T-helper 2 cell (primary cell): ENCODE measurements around the gene SNED1.

Experiments used
- DNase-seq, 5 experiments: peaks; one replicate each; pipeline versions ENCODE4 v3.0.0 to v3.0.0-alpha.2; 2012 to 2022

The SNED1 gene

GRCh38 chr2:241068942-241069810 lies 70.8 kb downstream of the SNED1 start:
- DNase-seq: no peak

- DNase-seq: no peak
These were observed 71.4 kb downstream of the SNED1 start for GRCh38 chr2:241069821-241070281.

GRCh38 chr2:241070361-241070760 lies 71.9 kb downstream of the SNED1 start:
- no peak for DNase-seq

- DNase-seq: no peak
These were observed 72.6 kb downstream of the SNED1 start for GRCh38 chr2:241070811-241071676.

GRCh38 chr2:241071677-241072111 lies 73.3 kb downstream of the SNED1 start:
- no peak for DNase-seq

- no peak for DNase-seq
These were observed 73.7 kb downstream of the SNED1 start for GRCh38 chr2:241072151-241072550.

- no peak for DNase-seq
These were observed 74.2 kb downstream of the SNED1 start for GRCh38 chr2:241072553-241073165.

- no peak for DNase-seq
These were observed 75.0 kb downstream of the SNED1 start for GRCh38 chr2:241073166-241074064.

- DNase-seq: no peak
These were observed 75.8 kb downstream of the SNED1 start for GRCh38 chr2:241074065-241074818.

- no peak for DNase-seq
These were observed 76.6 kb downstream of the SNED1 start for GRCh38 chr2:241074901-241075540.

- DNase-seq: no peak
These were observed 82.2 kb downstream of the SNED1 start for GRCh38 chr2:241080405-241081189.

GRCh38 chr2:241081190-241081642 lies 82.8 kb downstream of the SNED1 start:
- DNase-seq: no peak

- no peak for DNase-seq
These were observed 83.4 kb downstream of the SNED1 start for GRCh38 chr2:241081643-241082340.

- no peak for DNase-seq
These were observed 84.1 kb downstream of the SNED1 start for GRCh38 chr2:241082341-241083090.

- DNase-seq: no peak
These were observed 84.6 kb downstream of the SNED1 start for GRCh38 chr2:241083091-241083415.

GRCh38 chr2:241084856-241085444 lies 86.5 kb downstream of the SNED1 start:
- DNase-seq: no peak

GRCh38 chr2:241087420-241088268 lies 89.2 kb downstream of the SNED1 start:
- no peak for DNase-seq
